GM12878 (cell line): Measurements from ENCODE around the gene DYNLT2B. TPM values are rescaled to one million over a fixed set of nuclear protein-coding genes. Genes with fewer than 3 reads are reported as not detected.

Experiments
- ATAC-seq: fragments of 200-7000 bp; cut with Tn5 transposase; 3 replicates; pipeline ENCODE4 v1.9.1; 2020; ENCODE audit warnings: mild to moderate bottlenecking, moderate library complexity
- BruUV-seq: library from RNA; stranded (reverse); fragments of 400-500 nt; replicated peaks from 2 replicates; lab custom pipeline; 2021; lab: Mats Ljungman, UMichigan
- CTCF ChIA-PET: fragments of 300-600 bp; sonication (Branson Sonifier 250); formaldehyde crosslinking; extraction: SDS; loops from one replicate; lab custom pipeline; 2021; ENCODE audit warnings: inconsistent platforms; lab: Yijun Ruan, JAX
- POLR2A ChIA-PET: fragments of 350-600 bp; formaldehyde crosslinking; extraction: SDS; loops from one replicate; lab custom pipeline; 2021; ENCODE audit warnings: inconsistent platforms; lab: Charles Lee
- RAD21 ChIA-PET: fragments of 300-600 bp; sonication (Branson Sonifier 250); formaldehyde crosslinking; loops from one replicate; lab custom pipeline; 2023; ENCODE audit warnings: antibody characterized with exemption; ENCODE audit not compliant: unreplicated experiment; lab: Charles Lee
- SMC1A ChIA-PET: fragments of 300-600 bp; sonication (Branson Sonifier 250); formaldehyde crosslinking; loops from one replicate; lab custom pipeline; 2023; ENCODE audit not compliant: unreplicated experiment, uncharacterized antibody; lab: Charles Lee
- DNase-seq: peaks from one replicate; pipeline ENCODE4 v3.0.0-alpha.2; 2011; ENCODE audit warnings: low read depth, low spot score
- FAIRE-seq: peaks from 3 replicates; lab custom pipeline; 2011; peaks lifted over from hg19 to GRCh38; lab: Jason Lieb, UNC
- H2AFZ ChIP-seq: 2 replicates; pipeline ENCODE4 v1.6.0; 2011; ENCODE audit warnings: low read depth, low read length, control low read depth; ENCODE audit not compliant: control insufficient read depth
- H3K27ac ChIP-seq: 2 replicates; pipeline ENCODE4 v1.5.1; 2011; ENCODE audit warnings: control low read depth; ENCODE audit not compliant: control insufficient read depth, insufficient read depth
- H3K27me3 ChIP-seq, 2 experiments: replicated peaks in 1 of 2; 2 replicates each; pipeline versions ENCODE4 v1.6.0 to v1.6.1; 2011; ENCODE audit warnings: low read length in 1 of 2; ENCODE audit not compliant: control insufficient read depth in 2 of 2, insufficient read depth in 2 of 2
- H3K36me3 ChIP-seq, 2 experiments: 2 replicates each; pipeline ENCODE4 v1.5.1; 2011; ENCODE audit warnings: low read length in 1 of 2; ENCODE audit not compliant: control insufficient read depth in 2 of 2, insufficient read depth in 2 of 2
- H3K4me1 ChIP-seq: 2 replicates; pipeline ENCODE4 v1.6.1; 2011; ENCODE audit warnings: mild to moderate bottlenecking, low read length, moderate library complexity, mixed read lengths; ENCODE audit not compliant: control insufficient read depth, insufficient read depth
- H3K4me2 ChIP-seq: 2 replicates; pipeline ENCODE4 v1.6.0; 2011; ENCODE audit warnings: control low read depth; ENCODE audit not compliant: control insufficient read depth, insufficient read depth
- H3K4me3 ChIP-seq: fragments of 200-600 bp; sonication (generic); 2 replicates; pipeline ENCODE4 v1.5.1; 2016
- H3K79me2 ChIP-seq: 2 replicates; pipeline ENCODE4 v1.6.0; 2011; ENCODE audit warnings: low read length; ENCODE audit not compliant: control insufficient read depth, insufficient read depth
- H3K9ac ChIP-seq: 2 replicates; pipeline ENCODE4 v1.8.0; 2011; ENCODE audit warnings: low read length, control low read depth, mixed read lengths; ENCODE audit not compliant: control insufficient read depth, insufficient read depth
- H3K9me3 ChIP-seq: replicated peaks from 3 replicates; pipeline ENCODE4 v1.5.1; 2011; ENCODE audit warnings: mild to moderate bottlenecking, low read length; ENCODE audit not compliant: control insufficient read depth, insufficient read depth
- H4K20me1 ChIP-seq: 2 replicates; pipeline ENCODE4 v1.6.0; 2011; ENCODE audit not compliant: control insufficient read depth, insufficient read depth
- JUND ChIP-seq: IDR thresholded peaks from 2 replicates; pipeline ENCODE4 v1.6.1; 2012; ENCODE audit warnings: low read depth, mild to moderate bottlenecking, low read length, improper control_type of control experiment, moderate library complexity
- NFYA ChIP-seq: IDR thresholded peaks from 2 replicates; pipeline ENCODE4 v1.6.1; 2011; ENCODE audit warnings: low read depth, mild to moderate bottlenecking, low read length, improper control_type of control experiment, borderline replicate concordance
- NR2C1 ChIP-seq: fragments of 450-650 bp; IDR thresholded peaks from 2 replicates; pipeline ENCODE4 v1.6.1; 2017; ENCODE audit warnings: antibody characterized with exemption, mild to moderate bottlenecking, moderate library complexity
- PML ChIP-seq: IDR thresholded peaks from 2 replicates; pipeline ENCODE4 v1.6.1; 2012; ENCODE audit warnings: low read length, inconsistent platforms
- POLR2AphosphoS2 ChIP-seq: IDR thresholded peaks from 2 replicates; pipeline ENCODE4 v1.6.1; 2011; ENCODE audit warnings: low read depth, mild to moderate bottlenecking, low read length, improper control_type of control experiment, moderate library complexity
- SIN3A ChIP-seq: IDR thresholded peaks from 2 replicates; pipeline ENCODE4 v1.6.1; 2012; ENCODE audit warnings: low read depth, low read length, improper control_type of control experiment
- WRNIP1 ChIP-seq: IDR thresholded peaks from 2 replicates; pipeline ENCODE4 v1.6.1; 2011; ENCODE audit warnings: low read depth, low read length, improper control_type of control experiment, borderline replicate concordance
- ZNF217 ChIP-seq: fragments of 450-650 bp; IDR thresholded peaks from 2 replicates; pipeline ENCODE4 v1.6.1; 2017; ENCODE audit warnings: antibody characterized with exemption, mild to moderate bottlenecking
- WGBS: methylation state at CpG from one replicate; pipeline ENCODE4 v1.1.6; 2016; ENCODE audit warnings: low lambda C conversion rate; ENCODE audit not compliant: insufficient replicate concordance, insufficient coverage; ENCODE audit errors: missing lambda C conversion rate; 5-methylcytosine and 5-hydroxymethylcytosine counted together
- in situ Hi-C: fragments of 300-500 bp; cut with MboI; formaldehyde crosslinking; loops from 9 replicates; pipeline ENCODE4 v1.14.3; 2018; ENCODE audit warnings: mixed read lengths
- intact Hi-C: fragments of 100-400 bp; cut with micrococcal nuclease; formaldehyde crosslinking; loops from one replicate; pipeline ENCODE4 v1.14.2; 2022; ENCODE audit not compliant: unreplicated experiment
- polyA plus RNA-seq, 11 experiments: library from polyadenylated mRNA; depleted of rRNA in 4 of 11; unstranded in 6 of 11; stranded (reverse) in 5 of 11; fragments of >200 nt; fragmentation: Nextera tagmentation in 4 of 11; fragmentation: Illumina TruSeq in 1 of 11; extraction: Ambion mirVana in 4 of 11; extraction: Trizol in 1 of 11; gene quantifications; 1 replicate in 1 of 11; 2 replicates in 10 of 11; pipeline versions ENCODE4 v1.2.1 to v1.2.3, GENCODE V29; 2011 to 2016; ENCODE audit warnings: inconsistent platforms in 2 of 11, missing spikeins in 2 of 11, low read depth in 1 of 11
- total RNA-seq, 4 experiments: library from RNA; depleted of rRNA in 3 of 4; stranded (reverse); fragments of >200 nt in 3 of 4; fragmentation: Illumina TruSeq in 1 of 4; extraction: Trizol in 1 of 4; gene quantifications; 2 replicates each; pipeline versions ENCODE4 v1.2.1 to v1.2.3, GENCODE V29; 2013 to 2021
- TF ChIP-seq, protein P1 (sequence below): fragments of 150-350 bp; IDR thresholded peaks from 2 replicates; pipeline ENCODE4 v1.6.1; 2016; ENCODE audit warnings: low read depth, low read length
- TF ChIP-seq, protein P2 (sequence below): fragments of 450-650 bp; conservative IDR thresholded peaks from 2 replicates; pipeline ENCODE4 v1.6.1; 2017; ENCODE audit warnings: mild to moderate bottlenecking, moderate library complexity
- TF ChIP-seq, protein P3 (sequence below): fragments of 450-650 bp; IDR thresholded peaks from 2 replicates; pipeline ENCODE4 v1.6.1; 2017; ENCODE audit warnings: mild to moderate bottlenecking, moderate library complexity

The DYNLT2B gene
- total and polyA plus RNA-seq, 10 of the 15 experiments (the other 5 are each of a cell fraction or from before 2014, with no cell fraction given): 8.6 to 89.7 (median 21.9) TPM

DNA sequence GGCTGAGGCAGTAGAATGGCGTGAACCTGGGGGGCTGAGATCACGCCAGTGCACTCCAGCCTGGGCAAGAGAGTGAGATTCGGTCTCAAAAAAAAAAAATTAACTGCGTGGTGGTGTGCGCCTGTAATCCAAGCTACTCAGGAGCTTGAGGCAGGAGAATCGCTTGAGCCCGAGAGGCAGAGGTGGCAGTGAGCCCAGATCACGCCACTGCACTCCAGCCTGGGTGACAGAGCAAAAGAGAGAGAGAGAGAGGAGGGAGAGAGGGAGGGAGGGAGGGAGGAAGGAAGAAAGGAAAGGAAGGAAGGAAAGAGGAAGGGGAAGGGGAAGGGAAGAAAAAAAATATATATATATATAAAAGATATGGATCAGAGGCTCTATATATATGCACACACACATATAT is 14.1 kb upstream of the DYNLT2B start:
- H3K9ac ChIP-seq: no peak overlapping the region
- 58% methylated on average over 7 of the region's 8 CpGs for WGBS
- H3K27ac ChIP-seq: no peak overlapping the region
- TF ChIP-seq, protein P1, sequence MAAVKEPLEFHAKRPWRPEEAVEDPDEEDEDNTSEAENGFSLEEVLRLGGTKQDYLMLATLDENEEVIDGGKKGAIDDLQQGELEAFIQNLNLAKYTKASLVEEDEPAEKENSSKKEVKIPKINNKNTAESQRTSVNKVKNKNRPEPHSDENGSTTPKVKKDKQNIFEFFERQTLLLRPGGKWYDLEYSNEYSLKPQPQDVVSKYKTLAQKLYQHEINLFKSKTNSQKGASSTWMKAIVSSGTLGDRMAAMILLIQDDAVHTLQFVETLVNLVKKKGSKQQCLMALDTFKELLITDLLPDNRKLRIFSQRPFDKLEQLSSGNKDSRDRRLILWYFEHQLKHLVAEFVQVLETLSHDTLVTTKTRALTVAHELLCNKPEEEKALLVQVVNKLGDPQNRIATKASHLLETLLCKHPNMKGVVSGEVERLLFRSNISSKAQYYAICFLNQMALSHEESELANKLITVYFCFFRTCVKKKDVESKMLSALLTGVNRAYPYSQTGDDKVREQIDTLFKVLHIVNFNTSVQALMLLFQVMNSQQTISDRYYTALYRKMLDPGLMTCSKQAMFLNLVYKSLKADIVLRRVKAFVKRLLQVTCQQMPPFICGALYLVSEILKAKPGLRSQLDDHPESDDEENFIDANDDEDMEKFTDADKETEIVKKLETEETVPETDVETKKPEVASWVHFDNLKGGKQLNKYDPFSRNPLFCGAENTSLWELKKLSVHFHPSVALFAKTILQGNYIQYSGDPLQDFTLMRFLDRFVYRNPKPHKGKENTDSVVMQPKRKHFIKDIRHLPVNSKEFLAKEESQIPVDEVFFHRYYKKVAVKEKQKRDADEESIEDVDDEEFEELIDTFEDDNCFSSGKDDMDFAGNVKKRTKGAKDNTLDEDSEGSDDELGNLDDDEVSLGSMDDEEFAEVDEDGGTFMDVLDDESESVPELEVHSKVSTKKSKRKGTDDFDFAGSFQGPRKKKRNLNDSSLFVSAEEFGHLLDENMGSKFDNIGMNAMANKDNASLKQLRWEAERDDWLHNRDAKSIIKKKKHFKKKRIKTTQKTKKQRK: no peak
- TF ChIP-seq, protein P2, sequence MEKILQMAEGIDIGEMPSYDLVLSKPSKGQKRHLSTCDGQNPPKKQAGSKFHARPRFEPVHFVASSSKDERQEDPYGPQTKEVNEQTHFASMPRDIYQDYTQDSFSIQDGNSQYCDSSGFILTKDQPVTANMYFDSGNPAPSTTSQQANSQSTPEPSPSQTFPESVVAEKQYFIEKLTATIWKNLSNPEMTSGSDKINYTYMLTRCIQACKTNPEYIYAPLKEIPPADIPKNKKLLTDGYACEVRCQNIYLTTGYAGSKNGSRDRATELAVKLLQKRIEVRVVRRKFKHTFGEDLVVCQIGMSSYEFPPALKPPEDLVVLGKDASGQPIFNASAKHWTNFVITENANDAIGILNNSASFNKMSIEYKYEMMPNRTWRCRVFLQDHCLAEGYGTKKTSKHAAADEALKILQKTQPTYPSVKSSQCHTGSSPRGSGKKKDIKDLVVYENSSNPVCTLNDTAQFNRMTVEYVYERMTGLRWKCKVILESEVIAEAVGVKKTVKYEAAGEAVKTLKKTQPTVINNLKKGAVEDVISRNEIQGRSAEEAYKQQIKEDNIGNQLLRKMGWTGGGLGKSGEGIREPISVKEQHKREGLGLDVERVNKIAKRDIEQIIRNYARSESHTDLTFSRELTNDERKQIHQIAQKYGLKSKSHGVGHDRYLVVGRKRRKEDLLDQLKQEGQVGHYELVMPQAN: no peak
- TF ChIP-seq POLR2AphosphoS2: no peak
- TF ChIP-seq PML: no peak
- no peak for TF ChIP-seq NFYA
- no peak for TF ChIP-seq WRNIP1
- TF ChIP-seq JUND: no peak
- TF ChIP-seq SIN3A: no peak
- TF ChIP-seq, protein P3, sequence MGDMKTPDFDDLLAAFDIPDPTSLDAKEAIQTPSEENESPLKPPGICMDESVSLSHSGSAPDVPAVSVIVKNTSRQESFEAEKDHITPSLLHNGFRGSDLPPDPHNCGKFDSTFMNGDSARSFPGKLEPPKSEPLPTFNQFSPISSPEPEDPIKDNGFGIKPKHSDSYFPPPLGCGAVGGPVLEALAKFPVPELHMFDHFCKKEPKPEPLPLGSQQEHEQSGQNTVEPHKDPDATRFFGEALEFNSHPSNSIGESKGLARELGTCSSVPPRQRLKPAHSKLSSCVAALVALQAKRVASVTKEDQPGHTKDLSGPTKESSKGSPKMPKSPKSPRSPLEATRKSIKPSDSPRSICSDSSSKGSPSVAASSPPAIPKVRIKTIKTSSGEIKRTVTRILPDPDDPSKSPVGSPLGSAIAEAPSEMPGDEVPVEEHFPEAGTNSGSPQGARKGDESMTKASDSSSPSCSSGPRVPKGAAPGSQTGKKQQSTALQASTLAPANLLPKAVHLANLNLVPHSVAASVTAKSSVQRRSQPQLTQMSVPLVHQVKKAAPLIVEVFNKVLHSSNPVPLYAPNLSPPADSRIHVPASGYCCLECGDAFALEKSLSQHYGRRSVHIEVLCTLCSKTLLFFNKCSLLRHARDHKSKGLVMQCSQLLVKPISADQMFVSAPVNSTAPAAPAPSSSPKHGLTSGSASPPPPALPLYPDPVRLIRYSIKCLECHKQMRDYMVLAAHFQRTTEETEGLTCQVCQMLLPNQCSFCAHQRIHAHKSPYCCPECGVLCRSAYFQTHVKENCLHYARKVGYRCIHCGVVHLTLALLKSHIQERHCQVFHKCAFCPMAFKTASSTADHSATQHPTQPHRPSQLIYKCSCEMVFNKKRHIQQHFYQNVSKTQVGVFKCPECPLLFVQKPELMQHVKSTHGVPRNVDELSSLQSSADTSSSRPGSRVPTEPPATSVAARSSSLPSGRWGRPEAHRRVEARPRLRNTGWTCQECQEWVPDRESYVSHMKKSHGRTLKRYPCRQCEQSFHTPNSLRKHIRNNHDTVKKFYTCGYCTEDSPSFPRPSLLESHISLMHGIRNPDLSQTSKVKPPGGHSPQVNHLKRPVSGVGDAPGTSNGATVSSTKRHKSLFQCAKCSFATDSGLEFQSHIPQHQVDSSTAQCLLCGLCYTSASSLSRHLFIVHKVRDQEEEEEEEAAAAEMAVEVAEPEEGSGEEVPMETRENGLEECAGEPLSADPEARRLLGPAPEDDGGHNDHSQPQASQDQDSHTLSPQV: no peak
- no peak for TF ChIP-seq NR2C1
- TF ChIP-seq ZNF217: no peak
- no peaks in the 10 kb centered on the region for H4K20me1 ChIP-seq
- FAIRE-seq: no peak
- ChIA-PET CTCF (no interaction called here), POLR2A (interaction anchor here (0.7 kb wide), 1 partner anchor 559 kb away, joined by 3 read pairs; no protein-coding TSS in a partner anchor), SMC1A (interaction anchor here (0.6 kb wide), 1 partner anchor 81 kb away, joined by 3 read pairs; no protein-coding TSS in a partner anchor), RAD21 (no interaction called here)
- no peaks in the 10 kb centered on the region for H3K4me1 ChIP-seq
- in situ Hi-C loops: no loop called here
- H3K4me3 ChIP-seq: no peak overlapping the region
- ATAC-seq: no peak
- no peak for DNase-seq
- intact Hi-C loops: no loop called here
- no TSS peak for BruUV-seq
- H3K4me2 ChIP-seq: no peak overlapping the region
- H3K27me3 ChIP-seq: no peaks in the 10 kb centered on the region
- H3K9me3 ChIP-seq: no peaks in the 10 kb centered on the region
- H3K79me2 ChIP-seq: no peaks in the 10 kb centered on the region
- H2AFZ ChIP-seq: no peak overlapping the region
- H3K36me3 ChIP-seq: no peaks in the 10 kb centered on the region
